Hematopoietic multipotent progenitor cell treated with erythropoietin and hydrocortisone succinate and interleukin-3 and kit ligand, for 6 days (in vitro differentiated cells): Measurements from ENCODE around the gene NOP10.
A peak's percentile ranks its signal among the peaks of the same experiment; 100 is the strongest.
"Not testable (repeated sequence)": the region's sequence is repeated elsewhere in the genome, so short reads cannot be mapped to it uniquely, and the experiment has no call there.

ENCODE experiments used
- DNase-seq: peaks from one replicate; pipeline ENCODE4 v3.0.0-alpha.2; 2015

NOP10 gene

GRCh38 chr15:34358367-34358766 is 15.4 kb upstream of the NOP10 start:
- DNase-seq: peak; percentile 24

GRCh38 chr15:34357653-34358052 is 14.7 kb upstream of the NOP10 start:
- no peak for DNase-seq

- no peak for DNase-seq
Measured at GRCh38 chr15:34355241-34355640, 12.3 kb upstream of the NOP10 start.

- no peak for DNase-seq
Measured at GRCh38 chr15:34354286-34354685, 11.3 kb upstream of the NOP10 start.

- no peak for DNase-seq
Measured at GRCh38 chr15:34353627-34354026, 10.7 kb upstream of the NOP10 start.

- not testable (repeated sequence) for DNase-seq
Measured at GRCh38 chr15:34352996-34353395, 10.1 kb upstream of the NOP10 start.

GRCh38 chr15:34349769-34350168 is 6.8 kb upstream of the NOP10 start:
- no peak for DNase-seq

- peak; percentile 37 for DNase-seq
Measured at GRCh38 chr15:34348735-34349300, 5.9 kb upstream of the NOP10 start.

GRCh38 chr15:34347951-34348638 is 5.2 kb upstream of the NOP10 start:
- no peak for DNase-seq

GRCh38 chr15:34342213-34342736 is 661 bp downstream of the NOP10 start:
- peak; percentile 30 for DNase-seq

- DNase-seq: peak; percentile 73
Measured at GRCh38 chr15:34341381-34342212, 1.3 kb downstream of the NOP10 start.

GRCh38 chr15:34339946-34340345 is 3.0 kb downstream of the NOP10 start:
- no peak for DNase-seq

GRCh38 chr15:34338347-34338746 is 4.6 kb downstream of the NOP10 start:
- DNase-seq: no peak

GRCh38 chr15:34337557-34338306 is 5.2 kb downstream of the NOP10 start, which contains the start of gene SLC12A6:
TSS of gene SLC12A6 (minus strand) at chr15:34337781. CDS start at chr15:34336680, 1,101 bp downstream.
- DNase-seq: peak; percentile 96

GRCh38 chr15:34336991-34337556 is 5.9 kb downstream of the NOP10 start:
- DNase-seq: peak; percentile 58

- peak; percentile 63 for DNase-seq
Measured at GRCh38 chr15:34336231-34336990, 6.5 kb downstream of the NOP10 start.

- DNase-seq: peak; percentile 71
Measured at GRCh38 chr15:34335176-34336032, 7.5 kb downstream of the NOP10 start.

GRCh38 chr15:34334672-34335071 is 8.3 kb downstream of the NOP10 start:
- DNase-seq: peak; percentile 54

- DNase-seq: peak; percentile 61
Measured at GRCh38 chr15:34332553-34333120, 10.3 kb downstream of the NOP10 start.

- peak; percentile 95 for DNase-seq
Measured at GRCh38 chr15:34331809-34332208, 11.1 kb downstream of the NOP10 start.
